ENCODE data around the gene CALCOCO1. TPM values are rescaled to one million over a fixed set of nuclear protein-coding genes. Genes with fewer than 3 reads are reported as not detected.

Gene CALCOCO1
- total RNA-seq, 1 experiment from 2014 or later, result 16.8 TPM

DNA sequence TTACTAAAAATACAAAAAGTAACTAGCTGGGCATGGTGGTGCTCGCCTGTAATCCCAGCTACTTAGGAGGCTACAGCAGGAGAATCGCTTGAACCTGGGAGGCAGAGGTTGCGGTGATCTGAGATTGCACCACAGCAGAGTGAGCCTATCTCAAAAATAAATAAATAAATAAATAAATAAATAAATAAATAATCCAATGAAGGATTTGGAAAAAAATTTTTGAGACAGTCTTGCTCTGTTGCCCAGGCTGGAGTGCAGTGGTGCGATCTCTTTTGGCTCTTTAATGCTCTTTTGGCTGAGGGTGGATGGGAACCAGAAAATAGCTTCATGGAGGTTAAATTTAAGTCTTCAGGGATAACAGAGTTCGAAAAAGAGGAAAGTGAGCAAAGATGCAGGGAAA lies 63.1 kb downstream of the CALCOCO1 start:
- no peak for TF ChIP-seq EZH2 (IDR thresholded peaks at IDR 0.05; ENCODE audit: borderline replicate concordance, low read depth, low read length, poor library complexity, severe bottlenecking)
- no peak overlapping the region for H3K27ac ChIP-seq (ENCODE audit: low read depth, low read length, poor library complexity, severe bottlenecking)
- no peak for DNase-seq (ENCODE audit: low spot score)
- intact Hi-C loops (cut with micrococcal nuclease; ENCODE audit: unreplicated experiment), result no loop called here
- ChIA-PET POLR2A (ENCODE audit: low non-redundant PET) (interaction anchor here (0.5 kb wide), 1 partner anchor 13 kb away, joined by 3 read pairs; no protein-coding TSS in a partner anchor), CTCF (no interaction called here)
- H3K9me3 ChIP-seq (ENCODE audit: low read depth, low read length, poor library complexity, severe bottlenecking), result no peaks in the 10 kb centered on the region
- no peak overlapping the region for H3K4me3 ChIP-seq (ENCODE audit: low read depth, low read length, poor library complexity, severe bottlenecking)
- H3K36me3 ChIP-seq (ENCODE audit: insufficient read depth, low read length, poor library complexity, severe bottlenecking), result peaks cover 62% of the 10 kb centered on the region
- H3K4me1 ChIP-seq (ENCODE audit: insufficient read depth, low read length, poor library complexity, severe bottlenecking), result no peaks in the 10 kb centered on the region
- no TSS peak for BruUV-seq (replicated peaks)
- H3K27me3 ChIP-seq (replicated peaks; ENCODE audit: insufficient read depth, low read depth, low read length, poor library complexity), result no peaks in the 10 kb centered on the region

DNA sequence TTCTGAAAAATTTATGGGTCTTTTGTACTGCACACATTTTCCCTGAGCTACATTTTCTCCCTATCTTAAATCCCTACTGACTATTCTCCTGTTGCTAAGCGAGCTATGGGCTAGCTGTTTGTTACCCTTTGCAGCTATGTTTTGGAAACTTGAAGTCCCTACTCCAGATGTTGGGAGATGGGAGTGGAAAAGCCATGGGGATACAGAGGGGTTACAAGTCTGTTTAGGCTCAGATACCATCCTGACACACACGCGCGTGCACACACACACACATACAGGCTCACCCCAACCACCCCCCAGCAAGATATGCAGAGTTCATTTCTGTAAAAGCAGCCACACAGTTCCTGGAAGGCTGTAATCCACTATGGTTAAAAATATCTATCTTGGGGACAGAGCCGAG lies 67.2 kb downstream of the CALCOCO1 start:
- intact Hi-C loops (cut with micrococcal nuclease; ENCODE audit: unreplicated experiment), result no loop called here
- POLR2A ChIA-PET (ENCODE audit: low non-redundant PET), result no interaction called here
- CTCF ChIA-PET, result no interaction called here
- TF ChIP-seq, protein P1, sequence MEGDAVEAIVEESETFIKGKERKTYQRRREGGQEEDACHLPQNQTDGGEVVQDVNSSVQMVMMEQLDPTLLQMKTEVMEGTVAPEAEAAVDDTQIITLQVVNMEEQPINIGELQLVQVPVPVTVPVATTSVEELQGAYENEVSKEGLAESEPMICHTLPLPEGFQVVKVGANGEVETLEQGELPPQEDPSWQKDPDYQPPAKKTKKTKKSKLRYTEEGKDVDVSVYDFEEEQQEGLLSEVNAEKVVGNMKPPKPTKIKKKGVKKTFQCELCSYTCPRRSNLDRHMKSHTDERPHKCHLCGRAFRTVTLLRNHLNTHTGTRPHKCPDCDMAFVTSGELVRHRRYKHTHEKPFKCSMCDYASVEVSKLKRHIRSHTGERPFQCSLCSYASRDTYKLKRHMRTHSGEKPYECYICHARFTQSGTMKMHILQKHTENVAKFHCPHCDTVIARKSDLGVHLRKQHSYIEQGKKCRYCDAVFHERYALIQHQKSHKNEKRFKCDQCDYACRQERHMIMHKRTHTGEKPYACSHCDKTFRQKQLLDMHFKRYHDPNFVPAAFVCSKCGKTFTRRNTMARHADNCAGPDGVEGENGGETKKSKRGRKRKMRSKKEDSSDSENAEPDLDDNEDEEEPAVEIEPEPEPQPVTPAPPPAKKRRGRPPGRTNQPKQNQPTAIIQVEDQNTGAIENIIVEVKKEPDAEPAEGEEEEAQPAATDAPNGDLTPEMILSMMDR (conservative IDR thresholded peaks at IDR 0.05; ENCODE audit: low read depth, low read length), result no peak
- no peak for TF ChIP-seq EZH2 (IDR thresholded peaks at IDR 0.05; ENCODE audit: borderline replicate concordance, low read depth, low read length, poor library complexity, severe bottlenecking)
- H3K4me1 ChIP-seq (ENCODE audit: insufficient read depth, low read length, poor library complexity, severe bottlenecking), result no peaks in the 10 kb centered on the region
- no TSS peak for BruUV-seq (replicated peaks)
- no peak overlapping the region for H3K4me3 ChIP-seq (ENCODE audit: low read depth, low read length, poor library complexity, severe bottlenecking)
- H3K9me3 ChIP-seq (ENCODE audit: low read depth, low read length, poor library complexity, severe bottlenecking), result no peaks in the 10 kb centered on the region
- DNase-seq (ENCODE audit: low spot score), result no peak
- peaks cover 29% of the 10 kb centered on the region for H3K36me3 ChIP-seq (ENCODE audit: insufficient read depth, low read length, poor library complexity, severe bottlenecking)
- peak overlapping the region; percentile 23 for H3K27ac ChIP-seq (ENCODE audit: low read depth, low read length, poor library complexity, severe bottlenecking)
- H3K27me3 ChIP-seq (replicated peaks; ENCODE audit: insufficient read depth, low read depth, low read length, poor library complexity), result no peaks in the 10 kb centered on the region

DNA sequence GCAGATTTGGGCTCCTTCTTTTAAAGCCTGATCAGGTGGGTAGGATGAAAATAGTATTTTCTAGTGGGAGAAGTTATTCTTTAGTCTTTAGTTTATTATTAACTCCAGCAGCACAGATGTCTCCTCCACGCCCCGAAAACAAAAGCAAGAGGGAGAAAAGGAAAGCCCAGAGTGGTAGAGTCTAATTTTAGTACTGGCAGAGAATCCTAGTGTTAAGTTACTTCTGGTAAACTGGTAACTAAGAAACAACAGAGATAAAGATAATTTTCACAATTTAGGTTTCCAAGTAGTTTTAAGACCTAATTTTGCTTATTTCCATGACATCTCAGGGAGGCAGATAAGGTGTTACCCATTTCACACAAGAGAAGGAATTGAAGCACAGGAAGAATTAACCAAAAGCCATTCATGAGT lies 67.7 kb downstream of the CALCOCO1 start:
- no peaks in the 10 kb centered on the region for H3K27me3 ChIP-seq (replicated peaks; ENCODE audit: insufficient read depth, low read depth, low read length, poor library complexity)
- H3K4me1 ChIP-seq (ENCODE audit: insufficient read depth, low read length, poor library complexity, severe bottlenecking), result no peaks in the 10 kb centered on the region
- H3K9me3 ChIP-seq (ENCODE audit: low read depth, low read length, poor library complexity, severe bottlenecking), result no peaks in the 10 kb centered on the region
- DNase-seq (ENCODE audit: low spot score), result no peak
- ChIA-PET CTCF (no interaction called here), POLR2A (ENCODE audit: low non-redundant PET) (no interaction called here)
- H3K4me3 ChIP-seq (ENCODE audit: low read depth, low read length, poor library complexity, severe bottlenecking), result no peak overlapping the region
- BruUV-seq (replicated peaks), result TSS peak; percentile 22
- peaks cover 25% of the 10 kb centered on the region for H3K36me3 ChIP-seq (ENCODE audit: insufficient read depth, low read length, poor library complexity, severe bottlenecking)
- peak overlapping the region; percentile 23 for H3K27ac ChIP-seq (ENCODE audit: low read depth, low read length, poor library complexity, severe bottlenecking)
- TF ChIP-seq, protein P1 (conservative IDR thresholded peaks at IDR 0.05; ENCODE audit: low read depth, low read length), result no peak
- no peak for TF ChIP-seq EZH2 (IDR thresholded peaks at IDR 0.05; ENCODE audit: borderline replicate concordance, low read depth, low read length, poor library complexity, severe bottlenecking)
- intact Hi-C loops (cut with micrococcal nuclease; ENCODE audit: unreplicated experiment), result no loop called here

DNA sequence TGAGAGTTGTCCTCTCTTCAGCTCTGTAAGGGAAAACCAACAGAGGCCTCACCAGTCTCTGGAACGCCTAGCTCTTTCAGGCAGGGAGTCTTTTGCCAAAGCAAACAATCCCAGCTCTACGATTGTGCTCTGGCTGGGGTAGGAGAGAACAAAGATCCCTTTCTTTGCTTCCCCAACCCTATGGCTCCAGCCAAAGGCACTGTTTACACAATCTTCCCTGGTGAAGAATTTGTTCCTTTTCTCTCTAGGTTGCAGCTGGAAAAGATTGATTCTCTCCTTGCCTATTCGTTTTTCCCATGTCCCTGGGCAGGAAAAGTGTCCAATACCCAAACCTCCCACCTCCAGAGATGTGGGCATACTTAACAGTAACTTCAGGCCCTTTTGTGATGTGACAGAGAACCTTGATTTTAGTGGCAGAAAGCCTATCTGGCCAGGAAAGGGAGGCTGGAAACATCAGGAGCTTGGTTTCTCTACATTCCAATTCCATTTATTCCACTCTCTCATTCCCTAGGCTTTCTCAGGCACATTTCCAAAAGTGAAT lies 68.2 kb downstream of the CALCOCO1 start:
- ChIA-PET POLR2A (ENCODE audit: low non-redundant PET) (interaction anchor here (0.6 kb wide), 1 partner anchor 479 kb away, joined by 16 read pairs; the partner anchor contains the start of gene ZNF740), CTCF (no interaction called here)
- Histone ChIP-seq H3K4me1 (ENCODE audit: insufficient read depth, low read length, poor library complexity, severe bottlenecking) (no peaks in the 10 kb centered on the region), H3K36me3 (ENCODE audit: insufficient read depth, low read length, poor library complexity, severe bottlenecking) (peaks cover 20% of the 10 kb centered on the region), H3K9me3 (ENCODE audit: low read depth, low read length, poor library complexity, severe bottlenecking) (no peaks in the 10 kb centered on the region), H3K27me3 (replicated peaks; ENCODE audit: insufficient read depth, low read depth, low read length, poor library complexity) (no peaks in the 10 kb centered on the region), H3K4me3 (ENCODE audit: low read depth, low read length, poor library complexity, severe bottlenecking) (no peak overlapping the region), H3K27ac (ENCODE audit: low read depth, low read length, poor library complexity, severe bottlenecking) (peak overlapping the region; percentile 46)
- DNase-seq (ENCODE audit: low spot score), result no peak
- TF ChIP-seq, protein P1 (conservative IDR thresholded peaks at IDR 0.05; ENCODE audit: low read depth, low read length), result no peak
- no peak for TF ChIP-seq EZH2 (IDR thresholded peaks at IDR 0.05; ENCODE audit: borderline replicate concordance, low read depth, low read length, poor library complexity, severe bottlenecking)
- BruUV-seq (replicated peaks), result no TSS peak
- intact Hi-C loops (cut with micrococcal nuclease; ENCODE audit: unreplicated experiment), result no loop called here
